ENCODE data around the gene IMMP2L.

The IMMP2L gene

DNA sequence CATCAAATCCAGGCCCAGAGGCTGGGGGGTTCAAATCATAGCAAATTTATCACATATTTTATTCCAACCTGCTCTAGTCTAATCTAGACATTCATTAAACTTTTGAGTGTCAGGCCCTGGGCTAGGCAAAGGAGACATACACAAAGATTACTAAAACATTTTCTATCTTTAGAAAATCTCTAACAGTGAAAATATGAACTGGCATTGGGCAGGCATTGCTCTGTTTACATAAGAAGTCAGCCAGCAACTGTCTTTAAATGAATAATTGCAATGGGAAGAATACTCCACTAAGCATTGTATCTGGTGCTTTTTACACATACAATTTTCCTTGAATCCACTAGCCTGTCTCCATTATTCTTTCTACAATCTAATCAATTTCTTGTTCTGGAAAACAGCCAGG is 693.8 kb downstream of the IMMP2L start:
- no peak overlapping the region for H3K4me3 ChIP-seq (ENCODE audit: low read depth, low read length)
- no peak overlapping the region for H3K27ac ChIP-seq (ENCODE audit: low read depth, low read length)
- no peaks in the 10 kb centered on the region for H3K9me3 ChIP-seq (ENCODE audit: control insufficient read depth, insufficient read depth, low read depth, low read length)
- H3K36me3 ChIP-seq (ENCODE audit: control insufficient read depth, insufficient read depth, low read length): no peaks in the 10 kb centered on the region
- peaks cover 20% of the 10 kb centered on the region for H3K4me1 ChIP-seq (ENCODE audit: control insufficient read depth, insufficient read depth, low read length)
- H3K27me3 ChIP-seq (ENCODE audit: control insufficient read depth, insufficient read depth, low read length): no peaks in the 10 kb centered on the region
- H3K9ac ChIP-seq (ENCODE audit: low read length): no peak overlapping the region

GRCh38 chr7:110867771-110868170 is 694.5 kb downstream of the IMMP2L start:
- no peaks in the 10 kb centered on the region for H3K9me3 ChIP-seq (ENCODE audit: control insufficient read depth, insufficient read depth, low read depth, low read length)
- no peak overlapping the region for H3K9ac ChIP-seq (ENCODE audit: low read length)
- no peak overlapping the region for H3K4me3 ChIP-seq (ENCODE audit: low read depth, low read length)
- H3K27ac ChIP-seq (ENCODE audit: low read depth, low read length): no peak overlapping the region
- no peaks in the 10 kb centered on the region for H3K36me3 ChIP-seq (ENCODE audit: control insufficient read depth, insufficient read depth, low read length)
- H3K27me3 ChIP-seq (ENCODE audit: control insufficient read depth, insufficient read depth, low read length): no peaks in the 10 kb centered on the region
- peaks cover 20% of the 10 kb centered on the region for H3K4me1 ChIP-seq (ENCODE audit: control insufficient read depth, insufficient read depth, low read length)

- Histone ChIP-seq H3K4me3 (ENCODE audit: low read depth, low read length) (no peak overlapping the region), H3K27me3 (ENCODE audit: control insufficient read depth, insufficient read depth, low read length) (no peaks in the 10 kb centered on the region), H3K9me3 (ENCODE audit: control insufficient read depth, insufficient read depth, low read depth, low read length) (no peaks in the 10 kb centered on the region), H3K36me3 (ENCODE audit: control insufficient read depth, insufficient read depth, low read length) (no peaks in the 10 kb centered on the region), H3K27ac (ENCODE audit: low read depth, low read length) (no peak overlapping the region), H3K4me1 (ENCODE audit: control insufficient read depth, insufficient read depth, low read length) (0 out of 2 replicates have a peak, but pooled peaks cover 2% of the 10 kb centered on the region), H3K9ac (ENCODE audit: low read length) (no peak overlapping the region)
These were observed 699.0 kb downstream of the IMMP2L start for GRCh38 chr7:110863258-110863657.

- H3K9me3 ChIP-seq (ENCODE audit: control insufficient read depth, insufficient read depth, low read depth, low read length): no peaks in the 10 kb centered on the region
These were observed 701.1 kb downstream of the IMMP2L start for GRCh38 chr7:110861163-110861562.

GRCh38 chr7:110857106-110857505 is 705.2 kb downstream of the IMMP2L start:
- Histone ChIP-seq H3K27me3 (ENCODE audit: control insufficient read depth, insufficient read depth, low read length) (no peaks in the 10 kb centered on the region), H3K27ac (ENCODE audit: low read depth, low read length) (no peak overlapping the region), H3K9ac (ENCODE audit: low read length) (no peak overlapping the region), H3K4me3 (ENCODE audit: low read depth, low read length) (no peak overlapping the region), H3K4me1 (ENCODE audit: control insufficient read depth, insufficient read depth, low read length) (peaks cover 14% of the 10 kb centered on the region), H3K36me3 (ENCODE audit: control insufficient read depth, insufficient read depth, low read length) (no peaks in the 10 kb centered on the region), H3K9me3 (ENCODE audit: control insufficient read depth, insufficient read depth, low read depth, low read length) (no peaks in the 10 kb centered on the region)

More at GRCh38 chr7:110861163-110861562, 701.1 kb downstream of the IMMP2L start:
- Histone ChIP-seq H3K27ac (ENCODE audit: low read depth, low read length) (no peak overlapping the region), H3K4me1 (ENCODE audit: control insufficient read depth, insufficient read depth, low read length) (peaks cover 16% of the 10 kb centered on the region), H3K36me3 (ENCODE audit: control insufficient read depth, insufficient read depth, low read length) (no peaks in the 10 kb centered on the region), H3K4me3 (ENCODE audit: low read depth, low read length) (no peak overlapping the region), H3K27me3 (ENCODE audit: control insufficient read depth, insufficient read depth, low read length) (no peaks in the 10 kb centered on the region), H3K9ac (ENCODE audit: low read length) (no peak overlapping the region)

- no peak overlapping the region for H3K27ac ChIP-seq (ENCODE audit: low read depth, low read length)
- H3K27me3 ChIP-seq (ENCODE audit: control insufficient read depth, insufficient read depth, low read length): no peaks in the 10 kb centered on the region
- H3K9me3 ChIP-seq (ENCODE audit: control insufficient read depth, insufficient read depth, low read depth, low read length): no peaks in the 10 kb centered on the region
These were observed 705.6 kb downstream of the IMMP2L start for GRCh38 chr7:110856704-110857103.

DNA sequence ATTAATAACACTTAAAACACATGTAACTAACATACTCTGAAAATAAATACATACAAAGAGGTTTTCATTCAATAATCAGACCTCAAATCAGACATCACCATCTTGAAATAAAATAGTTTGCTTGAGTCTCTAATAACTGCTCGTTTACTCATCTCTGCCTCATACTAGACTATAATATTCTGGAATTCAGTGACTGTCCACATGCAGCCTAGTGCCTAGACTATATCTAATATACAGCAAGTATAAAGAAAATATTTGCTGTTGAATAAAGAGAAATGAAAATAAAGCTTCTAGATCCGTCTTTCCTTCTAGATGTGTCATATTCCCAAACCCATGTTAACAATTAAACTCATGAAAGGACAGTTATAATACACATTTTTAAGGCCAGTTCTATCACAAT is 707.6 kb downstream of the IMMP2L start:
- Histone ChIP-seq H3K9ac (ENCODE audit: low read length) (no peak overlapping the region), H3K27ac (ENCODE audit: low read depth, low read length) (no peak overlapping the region), H3K9me3 (ENCODE audit: control insufficient read depth, insufficient read depth, low read depth, low read length) (peaks cover 4% of the 10 kb centered on the region; the same call in 1 of the 2 replicates), H3K36me3 (ENCODE audit: control insufficient read depth, insufficient read depth, low read length) (no peaks in the 10 kb centered on the region), H3K4me1 (ENCODE audit: control insufficient read depth, insufficient read depth, low read length) (peaks cover 14% of the 10 kb centered on the region), H3K4me3 (ENCODE audit: low read depth, low read length) (no peak overlapping the region), H3K27me3 (ENCODE audit: control insufficient read depth, insufficient read depth, low read length) (no peaks in the 10 kb centered on the region)

More at GRCh38 chr7:110856704-110857103, 705.6 kb downstream of the IMMP2L start:
- Histone ChIP-seq H3K36me3 (ENCODE audit: control insufficient read depth, insufficient read depth, low read length) (no peaks in the 10 kb centered on the region), H3K9ac (ENCODE audit: low read length) (no peak overlapping the region), H3K4me1 (ENCODE audit: control insufficient read depth, insufficient read depth, low read length) (peaks cover 14% of the 10 kb centered on the region), H3K4me3 (ENCODE audit: low read depth, low read length) (no peak overlapping the region)

DNA sequence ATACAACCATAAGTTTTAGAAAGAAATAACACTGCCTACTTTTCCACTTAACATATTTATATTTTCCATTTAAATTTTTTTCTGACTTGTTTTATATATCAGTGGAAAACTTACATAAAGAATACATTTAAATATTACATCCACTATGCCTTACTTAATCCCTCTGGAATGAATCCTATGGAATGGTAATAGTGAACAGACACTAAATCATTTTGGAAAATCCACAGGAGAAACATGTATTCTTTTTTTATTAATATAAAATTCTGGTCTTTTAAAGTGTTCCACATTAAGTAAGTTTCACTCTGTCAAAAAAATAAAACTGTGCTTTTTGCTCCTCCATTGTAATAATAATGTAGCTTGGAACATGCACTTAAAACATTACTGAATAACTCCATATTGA is 708.1 kb downstream of the IMMP2L start:
- no peak overlapping the region for H3K9ac ChIP-seq (ENCODE audit: low read length)
- no peak overlapping the region for H3K27ac ChIP-seq (ENCODE audit: low read depth, low read length)
- H3K9me3 ChIP-seq (ENCODE audit: control insufficient read depth, insufficient read depth, low read depth, low read length): peaks cover 4% of the 10 kb centered on the region; the same call in 1 of the 2 replicates
- H3K4me1 ChIP-seq (ENCODE audit: control insufficient read depth, insufficient read depth, low read length): peaks cover 14% of the 10 kb centered on the region
- no peak overlapping the region for H3K4me3 ChIP-seq (ENCODE audit: low read depth, low read length)
- no peaks in the 10 kb centered on the region for H3K27me3 ChIP-seq (ENCODE audit: control insufficient read depth, insufficient read depth, low read length)
- H3K36me3 ChIP-seq (ENCODE audit: control insufficient read depth, insufficient read depth, low read length): no peaks in the 10 kb centered on the region

GRCh38 chr7:110853263-110853662 is 709.0 kb downstream of the IMMP2L start:
- H3K4me1 ChIP-seq (ENCODE audit: control insufficient read depth, insufficient read depth, low read length): peaks cover 14% of the 10 kb centered on the region
- no peaks in the 10 kb centered on the region for H3K36me3 ChIP-seq (ENCODE audit: control insufficient read depth, insufficient read depth, low read length)
- H3K27ac ChIP-seq (ENCODE audit: low read depth, low read length): no peak overlapping the region
- H3K27me3 ChIP-seq (ENCODE audit: control insufficient read depth, insufficient read depth, low read length): no peaks in the 10 kb centered on the region
- H3K9me3 ChIP-seq (ENCODE audit: control insufficient read depth, insufficient read depth, low read depth, low read length): peaks cover 4% of the 10 kb centered on the region; the same call in 1 of the 2 replicates
- H3K9ac ChIP-seq (ENCODE audit: low read length): no peak overlapping the region
- no peak overlapping the region for H3K4me3 ChIP-seq (ENCODE audit: low read depth, low read length)

DNA sequence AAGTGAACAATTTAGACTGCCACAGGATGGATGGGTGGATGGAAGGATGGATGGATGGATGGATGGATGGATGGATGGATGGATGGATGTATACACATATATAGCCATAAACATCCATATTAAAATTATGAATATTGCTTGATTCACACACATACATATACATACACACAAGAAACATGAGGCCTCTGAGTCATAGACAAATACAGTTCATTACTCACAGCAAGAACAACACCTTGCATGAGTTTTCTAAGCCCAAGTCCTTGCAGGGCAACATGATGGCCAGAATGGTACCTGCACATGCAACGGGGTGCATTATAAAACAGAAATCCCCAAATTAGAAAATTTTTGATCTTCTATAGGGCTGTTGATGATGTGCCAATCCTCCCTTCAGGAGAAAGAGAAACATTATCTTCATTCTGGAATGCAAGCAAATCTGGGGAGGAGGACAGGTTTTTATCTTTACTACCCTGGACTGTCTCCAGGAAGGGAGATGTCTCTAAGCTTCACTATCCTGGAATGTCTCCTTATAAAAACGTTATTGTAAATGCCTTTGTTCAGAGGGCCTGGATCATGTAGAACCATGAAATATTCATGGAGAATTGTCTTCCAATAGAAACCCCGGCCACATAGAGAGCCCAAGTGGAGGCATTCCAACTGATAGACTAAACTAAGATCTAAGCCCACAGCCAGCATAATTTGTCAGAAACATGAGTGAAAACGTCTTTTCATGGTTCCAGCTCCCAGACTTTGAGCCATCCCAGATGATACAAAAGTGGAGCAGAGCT is 709.9 kb downstream of the IMMP2L start:
- no peaks in the 10 kb centered on the region for H3K27me3 ChIP-seq (ENCODE audit: control insufficient read depth, insufficient read depth, low read length)
- no peak overlapping the region for H3K9ac ChIP-seq (ENCODE audit: low read length)
- H3K36me3 ChIP-seq (ENCODE audit: control insufficient read depth, insufficient read depth, low read length): no peaks in the 10 kb centered on the region
- peaks cover 13% of the 10 kb centered on the region for H3K4me1 ChIP-seq (ENCODE audit: control insufficient read depth, insufficient read depth, low read length)
- H3K27ac ChIP-seq (ENCODE audit: low read depth, low read length): no peak overlapping the region
- no peak overlapping the region for H3K4me3 ChIP-seq (ENCODE audit: low read depth, low read length)
- peaks cover 4% of the 10 kb centered on the region; the same call in 1 of the 2 replicates for H3K9me3 ChIP-seq (ENCODE audit: control insufficient read depth, insufficient read depth, low read depth, low read length)

DNA sequence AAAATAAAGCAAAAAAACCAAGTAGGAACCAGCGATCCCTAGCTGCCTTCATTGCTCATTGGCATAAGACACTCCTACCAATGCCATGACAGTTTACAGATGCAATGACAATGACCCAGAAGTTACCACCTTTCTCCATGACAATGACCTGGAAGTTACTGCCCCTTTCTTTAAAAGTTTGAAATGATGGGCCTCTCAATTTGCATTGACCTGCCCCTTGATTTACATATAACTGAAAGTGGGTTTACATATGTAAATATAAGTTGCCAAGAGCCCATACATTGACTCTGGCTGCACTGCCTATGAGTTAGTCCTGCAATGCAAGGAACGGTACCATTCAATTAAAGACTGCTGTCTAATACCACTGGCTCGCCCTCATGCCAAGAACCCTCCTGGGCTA is 712.1 kb downstream of the IMMP2L start:
- H3K4me1 ChIP-seq (ENCODE audit: control insufficient read depth, insufficient read depth, low read length): 0 out of 2 replicates have a peak, but pooled peaks cover 2% of the 10 kb centered on the region
- H3K36me3 ChIP-seq (ENCODE audit: control insufficient read depth, insufficient read depth, low read length): no peaks in the 10 kb centered on the region
- no peak overlapping the region for H3K9ac ChIP-seq (ENCODE audit: low read length)
- H3K27ac ChIP-seq (ENCODE audit: low read depth, low read length): no peak overlapping the region
- H3K9me3 ChIP-seq (ENCODE audit: control insufficient read depth, insufficient read depth, low read depth, low read length): peaks cover 4% of the 10 kb centered on the region; the same call in 1 of the 2 replicates
- H3K4me3 ChIP-seq (ENCODE audit: low read depth, low read length): no peak overlapping the region
- H3K27me3 ChIP-seq (ENCODE audit: control insufficient read depth, insufficient read depth, low read length): no peaks in the 10 kb centered on the region

All from HUES6 (cell line).